HG03460 (cell line): ENCODE measurements around the gene HS2ST1.
"Not testable (repeated sequence)": the region's sequence is repeated elsewhere in the genome, so short reads cannot be mapped to it uniquely, and the experiment has no call there.

Experiments used
- ATAC-seq: cut with Tn5 transposase; IDR thresholded peaks from one replicate; pipeline ENCODE4 v1.9.1; 2021; ENCODE audit not compliant: unreplicated experiment

HS2ST1 gene

DNA sequence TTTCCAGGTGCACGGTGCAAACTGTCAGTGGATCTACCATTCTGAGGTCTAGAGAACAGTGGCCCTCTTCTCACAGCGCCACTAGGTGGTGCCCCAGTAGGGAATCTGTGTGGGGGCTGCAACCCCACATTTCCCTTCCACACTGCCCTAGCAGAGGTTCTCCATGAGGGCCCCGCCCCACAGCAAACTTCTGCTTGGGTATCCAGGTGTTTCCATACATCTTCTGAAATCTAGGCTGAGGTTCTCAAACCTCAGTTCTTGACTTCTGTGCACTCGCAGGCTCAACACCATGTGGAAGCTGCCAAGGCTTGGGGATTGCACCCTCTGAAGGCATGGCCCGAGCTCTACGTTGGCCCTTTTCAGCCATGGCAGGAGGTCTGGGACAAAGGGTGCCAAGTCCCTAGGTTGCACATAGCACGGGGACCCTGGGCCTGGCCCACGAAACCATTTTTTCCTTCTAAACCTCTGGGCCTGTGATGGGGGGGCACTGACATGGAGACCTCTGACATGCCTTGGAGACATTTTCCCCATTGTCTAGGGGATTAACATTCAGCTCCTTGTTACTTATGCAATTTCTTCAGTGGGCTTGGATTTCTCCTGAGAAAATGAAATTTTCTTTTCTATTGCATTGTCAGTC is 10.0 kb downstream of the HS2ST1 start:
- ATAC-seq: no peak

GRCh38 chr1:86925742-86926141 is 11.3 kb downstream of the HS2ST1 start:
- ATAC-seq: no peak

- ATAC-seq: no peak
Observed at GRCh38 chr1:86926883-86927282, 12.4 kb downstream of the HS2ST1 start.

- no peak for ATAC-seq
Observed at GRCh38 chr1:86928819-86929218, 14.4 kb downstream of the HS2ST1 start.

DNA sequence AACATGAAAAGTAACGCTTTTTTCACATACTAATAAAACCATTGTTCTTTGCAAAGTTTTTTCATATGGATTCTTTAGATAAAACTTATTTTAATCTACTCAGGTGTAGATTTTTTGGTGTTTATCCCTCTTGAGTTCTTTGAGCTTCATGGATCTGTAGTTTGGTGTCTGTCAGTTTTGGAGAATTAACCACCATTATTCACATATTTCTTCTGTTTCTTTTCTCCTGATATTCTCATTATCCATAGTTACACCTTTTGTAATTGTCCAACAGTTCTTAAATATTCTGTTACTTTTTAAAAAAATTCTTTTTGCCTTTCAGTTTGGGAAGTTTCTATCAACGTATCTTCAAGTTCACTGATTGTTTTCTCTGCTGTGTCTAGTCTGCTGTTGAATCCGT is 18.6 kb downstream of the HS2ST1 start:
- no peak for ATAC-seq

- no peak for ATAC-seq
Observed at GRCh38 chr1:86933562-86934377, 19.3 kb downstream of the HS2ST1 start.

- ATAC-seq: no peak
Observed at GRCh38 chr1:86938450-86938849, 24.0 kb downstream of the HS2ST1 start.

DNA sequence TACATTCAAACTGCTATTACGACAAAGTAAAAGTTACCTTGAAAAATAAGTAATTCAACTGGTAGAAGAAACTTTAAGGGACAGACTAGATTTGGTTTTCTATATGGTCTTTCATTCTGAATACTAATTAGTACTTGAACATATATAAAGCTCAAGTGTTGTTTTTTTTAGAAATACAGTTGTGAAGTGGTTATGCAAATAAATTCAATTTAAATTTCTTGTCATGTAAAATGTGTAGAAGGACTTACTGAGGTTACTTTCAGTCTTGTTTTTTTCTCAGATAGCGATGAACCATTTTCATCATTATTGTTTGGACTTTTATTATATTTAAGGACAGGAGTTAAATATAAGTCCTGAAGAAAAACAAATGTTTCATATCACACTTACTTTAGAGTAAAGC is 24.4 kb downstream of the HS2ST1 start:
- no peak for ATAC-seq

- no peak for ATAC-seq
Observed at GRCh38 chr1:86939406-86939805, 25.0 kb downstream of the HS2ST1 start.

- ATAC-seq: no peak
Observed at GRCh38 chr1:86940599-86940998, 26.2 kb downstream of the HS2ST1 start.

DNA sequence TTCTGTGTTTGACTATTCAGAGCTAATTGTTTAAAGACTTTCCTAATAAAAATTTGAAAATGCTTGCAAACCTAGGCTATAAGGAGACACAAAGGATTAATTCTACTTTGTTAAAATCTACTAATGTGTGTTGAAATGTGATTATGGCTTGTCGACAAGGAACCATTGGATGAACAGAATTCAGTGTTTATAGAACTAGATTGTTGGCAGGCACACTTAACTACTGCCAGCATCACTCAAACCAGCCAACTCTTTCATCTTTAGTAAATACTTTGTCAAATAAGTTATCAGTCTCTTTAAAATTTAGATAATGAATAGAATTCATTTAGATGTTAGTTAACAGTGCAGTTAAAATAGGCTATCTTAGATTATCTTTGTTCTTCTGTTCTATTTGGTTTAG is 27.6 kb downstream of the HS2ST1 start:
- ATAC-seq: no peak

DNA sequence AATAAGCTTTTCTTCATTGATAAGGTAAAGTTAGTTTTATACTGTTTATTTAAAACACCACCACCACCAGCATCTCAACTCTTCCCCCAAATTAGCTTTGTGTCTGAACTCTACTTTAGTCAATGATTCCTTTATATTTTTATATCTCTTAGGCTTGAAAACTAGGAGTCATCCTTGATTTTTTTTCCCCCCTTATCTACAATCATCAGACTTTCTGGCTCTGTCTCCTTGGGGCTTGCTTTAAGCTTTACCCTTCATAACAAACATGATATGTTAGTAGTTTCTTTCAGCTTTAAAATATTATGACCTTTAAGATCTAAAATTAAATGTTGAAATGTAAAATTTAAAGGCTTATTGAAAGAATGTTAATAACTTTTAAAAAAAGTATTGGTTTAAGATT is 28.3 kb downstream of the HS2ST1 start:
- ATAC-seq: no peak

DNA sequence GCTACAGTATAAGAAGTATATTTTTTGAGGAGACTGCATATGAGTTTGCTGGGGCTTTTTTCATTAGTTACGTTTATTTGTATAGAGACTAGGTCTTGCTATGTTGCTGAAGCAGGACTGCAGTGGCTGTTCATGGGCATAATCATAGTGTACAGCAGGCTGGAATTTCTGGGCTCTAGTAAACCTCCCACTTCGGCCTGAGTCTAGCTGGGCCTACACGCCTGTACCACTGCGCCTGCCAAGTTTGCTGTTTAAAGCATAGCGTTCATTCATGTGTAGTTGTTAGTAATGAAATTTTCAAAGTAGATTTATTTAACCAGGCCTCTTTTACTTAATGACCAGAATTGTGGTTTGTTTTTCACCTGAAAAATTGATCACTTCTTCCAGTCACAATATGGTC is 33.8 kb downstream of the HS2ST1 start:
- no peak for ATAC-seq

DNA sequence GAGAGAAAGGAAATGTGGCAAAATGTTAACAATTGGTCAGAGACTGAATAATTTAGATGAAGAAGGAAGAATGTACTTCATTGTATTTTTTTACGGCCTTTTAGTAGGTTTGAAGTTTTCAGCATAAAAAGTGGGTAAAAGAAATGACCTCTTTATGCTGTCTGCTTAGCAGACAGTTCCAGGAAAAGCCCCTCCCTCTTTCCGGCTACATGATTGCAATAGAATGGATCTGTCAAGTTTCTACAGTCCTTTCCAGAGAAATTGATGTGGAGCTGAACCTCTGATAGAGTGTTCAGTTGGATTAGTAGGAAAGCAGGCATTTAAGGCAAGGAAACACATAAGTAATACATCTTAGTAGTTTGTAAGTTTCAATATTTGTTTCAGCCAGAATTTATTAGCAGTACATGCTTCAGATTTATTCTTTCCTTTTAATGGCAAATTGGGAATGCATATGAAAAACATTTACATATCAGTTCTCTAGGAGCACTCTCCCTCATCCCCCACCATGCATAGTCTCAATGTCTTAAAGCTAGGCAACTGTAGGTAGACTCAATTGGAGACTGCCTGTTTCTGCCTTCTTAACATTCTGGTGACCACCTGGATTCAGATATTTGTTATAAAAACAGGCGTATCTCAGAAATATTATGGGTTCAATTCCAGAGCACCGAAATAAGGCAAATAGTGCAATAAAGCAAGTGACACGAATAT is 36.4 kb downstream of the HS2ST1 start:
- ATAC-seq: no peak

- ATAC-seq: no peak
Observed at GRCh38 chr1:86951430-86951829, 37.0 kb downstream of the HS2ST1 start.

DNA sequence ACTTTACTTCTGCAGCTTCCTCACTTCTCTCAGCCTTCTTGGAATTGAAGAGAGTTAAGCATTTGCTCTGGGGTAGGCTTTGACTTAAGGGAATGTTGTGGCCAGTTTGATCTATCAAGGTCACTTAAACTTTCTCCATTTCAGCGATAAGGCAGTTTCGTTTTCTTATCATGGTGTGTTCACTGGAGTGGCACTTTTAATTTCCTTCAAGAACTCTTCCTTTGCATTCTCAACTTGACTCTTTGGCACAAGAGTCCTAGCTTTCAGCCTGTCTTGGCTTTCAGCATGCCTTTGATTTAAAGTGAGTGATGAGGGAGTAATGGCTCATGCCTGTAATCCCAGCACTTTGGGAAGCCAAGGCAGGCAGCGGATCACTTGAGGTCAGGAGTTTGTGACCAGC is 38.7 kb downstream of the HS2ST1 start:
- no peak for ATAC-seq

DNA sequence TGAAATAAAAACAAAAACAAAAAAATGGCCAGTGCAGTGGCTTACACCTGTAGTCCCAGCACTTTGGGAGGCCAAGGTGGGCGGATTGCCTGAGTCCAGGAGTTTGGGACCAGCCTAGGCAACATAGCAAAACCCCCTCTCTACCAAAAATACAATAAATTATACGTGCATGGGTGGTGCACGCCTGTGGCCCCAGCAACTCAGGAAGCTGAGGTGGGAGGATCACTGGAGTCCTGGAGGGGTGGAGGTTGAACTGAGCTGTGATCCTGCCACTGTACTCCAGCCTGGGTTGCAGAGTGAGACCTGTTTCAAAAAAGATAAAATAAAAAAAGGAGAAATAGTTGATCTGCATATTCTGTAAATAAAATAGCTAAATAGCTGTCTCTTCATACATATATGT is 41.2 kb downstream of the HS2ST1 start:
- ATAC-seq: no peak

DNA sequence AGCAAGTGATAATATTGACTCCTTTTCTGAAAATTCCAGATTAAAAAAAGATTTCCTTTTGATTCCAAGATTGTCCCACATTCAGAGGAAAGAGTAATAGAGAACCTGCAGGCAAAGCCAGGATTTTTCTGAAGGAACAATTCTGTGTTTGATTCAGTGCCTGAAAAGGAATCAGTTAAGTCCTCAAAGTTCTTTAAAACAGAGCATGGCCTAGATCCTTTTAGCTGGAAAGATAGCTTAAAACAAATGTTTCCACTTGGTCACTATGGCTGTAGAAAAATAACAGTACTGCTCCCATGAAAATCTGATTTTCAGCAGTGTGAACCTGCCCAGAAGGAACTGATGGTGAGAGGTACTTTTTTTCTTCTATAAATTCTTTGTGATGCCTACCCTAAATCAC is 41.8 kb downstream of the HS2ST1 start:
- ATAC-seq: no peak

- no peak for ATAC-seq
Observed at GRCh38 chr1:86957221-86957620, 42.8 kb downstream of the HS2ST1 start.

DNA sequence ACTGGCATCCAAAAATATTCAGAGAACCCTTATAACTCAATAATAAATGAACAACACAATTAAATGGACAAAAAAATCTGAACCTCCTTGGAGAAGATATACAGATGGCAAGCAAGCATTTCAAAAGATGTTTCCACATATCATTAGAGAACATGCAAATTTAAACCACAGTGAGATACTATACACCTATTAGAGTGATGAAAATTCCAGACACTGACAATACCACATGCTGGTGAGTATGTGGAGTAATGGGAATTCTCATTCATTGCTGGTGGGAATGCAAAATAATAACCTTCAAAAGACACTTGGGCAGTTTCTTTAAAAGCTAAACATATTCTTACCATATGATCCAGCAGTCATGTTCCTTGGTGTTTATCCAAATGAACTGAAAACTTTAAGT is 46.1 kb downstream of the HS2ST1 start:
- ATAC-seq: no peak

DNA sequence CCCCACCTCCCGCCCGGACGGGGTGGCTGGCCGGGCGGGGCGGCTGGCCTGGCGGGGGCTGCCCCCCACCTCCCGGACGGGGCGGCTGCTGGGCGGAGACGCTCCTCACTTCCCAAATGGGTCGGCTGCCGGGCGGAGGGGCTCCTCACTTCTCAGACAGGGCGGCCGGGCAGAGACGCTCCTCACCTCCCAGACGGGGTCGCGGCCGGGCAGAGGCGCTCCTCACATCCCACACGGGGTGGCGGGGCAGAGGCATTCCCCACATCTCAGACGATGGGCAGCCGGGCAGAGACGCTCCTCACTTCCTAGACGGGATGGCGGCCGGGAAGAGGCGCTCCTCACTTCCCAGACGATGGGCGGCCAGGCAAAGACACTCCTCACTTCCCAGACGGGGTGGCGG is 49.4 kb downstream of the HS2ST1 start:
- ATAC-seq: not testable (repeated sequence)
